Measurements from ENCODE around the gene EIF5. TPM values are rescaled to one million over a fixed set of nuclear protein-coding genes. Genes with fewer than 3 reads are reported as not detected.

EIF5 gene
- total and polyA plus RNA-seq, 2 of the 4 experiments (the other 2 are of a cell fraction) = 181 to 241 TPM

GRCh38 chr14:103319422-103319821 lies 14.6 kb upstream of the EIF5 start:
- Histone ChIP-seq H4K5ac (ENCODE audit: low read depth, low read length) (no peak overlapping the region), H3K9me3 (ENCODE audit: control insufficient read depth, insufficient read depth, low read length) (no peaks in the 10 kb centered on the region), H2BK120ac (ENCODE audit: low read depth, low read length) (no peak overlapping the region), H3K9ac (ENCODE audit: low read depth, low read length) (no peak overlapping the region), H3K79me1 (ENCODE audit: low read depth in 1 of 2, low read length in 2 of 2) (no peaks in the 10 kb centered on the region), H3K27ac (ENCODE audit: insufficient read depth, low read length) (no peak overlapping the region), H2BK5ac (ENCODE audit: low read depth, low read length, poor library complexity, severe bottlenecking) (no peak overlapping the region), H3K56ac (ENCODE audit: extremely low read depth, insufficient read depth, low read length) (no peak overlapping the region), H2BK15ac (ENCODE audit: low read depth, low read length) (no peak overlapping the region), H4K91ac (ENCODE audit: insufficient read depth, low read depth, low read length) (no peak overlapping the region), H2AK5ac (ENCODE audit: low read depth, low read length) (no peak overlapping the region), H4K8ac (ENCODE audit: low read depth in 2 of 2, low read length in 2 of 2) (no peak overlapping the region), H2AK9ac (replicated peaks; ENCODE audit: low read depth, low read length, poor library complexity) (no peak overlapping the region), H2AFZ (replicated peaks; ENCODE audit: low read length, poor library complexity) (no peak overlapping the region), H2BK20ac (ENCODE audit: low read depth, low read length) (no peak overlapping the region), H3K14ac (replicated peaks; ENCODE audit: low read depth, low read length) (no peak overlapping the region), H3K23ac (ENCODE audit: low read depth, low read length) (no peak overlapping the region), H3K9me1 (ENCODE audit: insufficient read depth, low read length) (no peaks in the 10 kb centered on the region), H3K18ac (ENCODE audit: low read depth, low read length) (no peak overlapping the region), H3K27me3 (ENCODE audit: control insufficient read depth, insufficient read depth, low read length) (peaks cover 19% of the 10 kb centered on the region), H3K4me3 (ENCODE audit: insufficient read depth, low read depth, low read length) (no peak overlapping the region), H3K4me2 (ENCODE audit: low read depth, low read length) (no peak overlapping the region), H4K20me1 (ENCODE audit: insufficient read depth, low read length) (no peaks in the 10 kb centered on the region), H3K4ac (ENCODE audit: low read depth, low read length) (no peak overlapping the region), H3K36me3 (ENCODE audit: control insufficient read depth, insufficient read depth, low read length) (no peaks in the 10 kb centered on the region), H3K4me1 (ENCODE audit: control insufficient read depth, insufficient read depth, low read length) (peaks cover 3% of the 10 kb centered on the region)
- WGBS, 2 experiments (ENCODE audit: extremely low coverage in 2 of 2, insufficient read length in 1 of 2) = 65% methylated on average over 3 of the region's 7 CpGs; no CpG with 5 or more reads in 1 of the 2 experiments
- no TSS peak for BruUV-seq (replicated peaks)
- intact Hi-C loops (cut with micrococcal nuclease) (no loop called here), dilution Hi-C loops (cut with HindIII; ENCODE audit: low sequenced_read_pairs, unreplicated experiment) (no loop called here), in situ Hi-C loops (cut with MboI; ENCODE audit: low sequenced_read_pairs) (no loop called here)
- TF ChIP-seq RFX5 (IDR thresholded peaks at IDR 0.05; ENCODE audit: low read depth, low read length) = no peak
- TF ChIP-seq NFE2L2 (IDR thresholded peaks at IDR 0.05; ENCODE audit: low read depth, low read length) = no peak
- TF ChIP-seq CHD1 (IDR thresholded peaks at IDR 0.05; ENCODE audit: low read depth, low read length) = no peak
- TF ChIP-seq MAZ (IDR thresholded peaks at IDR 0.05; ENCODE audit: borderline replicate concordance, low read depth, low read length) = no peak
- no peak for TF ChIP-seq RCOR1 (IDR thresholded peaks at IDR 0.05; ENCODE audit: insufficient replicate concordance, low read length)
- TF ChIP-seq SMC3 (IDR thresholded peaks at IDR 0.05; ENCODE audit: low read depth, low read length) = no peak
- no peak for TF ChIP-seq RAD21 (IDR thresholded peaks at IDR 0.05; ENCODE audit: low read length)
- no peak for TF ChIP-seq MXI1 (IDR thresholded peaks at IDR 0.05; ENCODE audit: borderline replicate concordance, low read depth, low read length)
- no peak for TF ChIP-seq CTCF (conservative IDR thresholded peaks at IDR 0.05; ENCODE audit: low read depth, low read length)
- TF ChIP-seq POLR2A (IDR thresholded peaks at IDR 0.05; ENCODE audit: low read depth, low read length) = no peak
- no peak for TF ChIP-seq BHLHE40 (IDR thresholded peaks at IDR 0.05; ENCODE audit: low read depth, low read length)
- no peak for TF ChIP-seq USF2 (IDR thresholded peaks at IDR 0.05; ENCODE audit: low read depth, low read length)
- TF ChIP-seq ELK1 (IDR thresholded peaks at IDR 0.05; ENCODE audit: borderline replicate concordance, low read depth, low read length) = no peak
- TF ChIP-seq MAFK (IDR thresholded peaks at IDR 0.05; ENCODE audit: low read depth, low read length) = no peak
- no peak for TF ChIP-seq CEBPB (IDR thresholded peaks at IDR 0.05; ENCODE audit: low read depth, low read length)
- no peak for TF ChIP-seq FOS (IDR thresholded peaks at IDR 0.05; ENCODE audit: low read depth, low read length)
- ChIA-PET POLR2A (ENCODE audit: unreplicated experiment) (no interaction called here), CTCF (no interaction called here)
- ATAC-seq (ENCODE audit: low read depth) (no peak), DNase-seq (no peak)
